Ascending aorta (tissue), 2 donors: ENCODE data around the gene GUCA1C. TPM values are rescaled to one million over a fixed set of nuclear protein-coding genes. Genes with fewer than 3 reads are reported as not detected.

Source experiments
- DNase-seq, 2 donors: peaks; one replicate each; pipeline ENCODE4 v3.0.0-alpha.2; 2019; ENCODE audit warnings: low spot score in 2 of 2
- H3K27ac ChIP-seq, 2 donors: fragments of 200-600 bp; sonication (generic); one replicate each; pipeline ENCODE4 v1.5.1; 2016 to 2017; ENCODE audit warnings: mild to moderate bottlenecking in 1 of 2
- H3K27me3 ChIP-seq: fragments of 200-600 bp; sonication (generic); one replicate; pipeline ENCODE4 v1.5.1; 2017
- H3K36me3 ChIP-seq, 2 donors: fragments of 200-600 bp; sonication (generic); one replicate each; pipeline ENCODE4 v1.5.1; 2016
- H3K4me1 ChIP-seq, 2 donors: fragments of 200-600 bp; sonication (generic); one replicate each; pipeline ENCODE4 v1.5.1; 2016 to 2017; ENCODE audit warnings: mild to moderate bottlenecking in 1 of 2
- H3K4me3 ChIP-seq, 2 donors: fragments of 200-600 bp; sonication (generic); one replicate each; pipeline ENCODE4 v1.5.1; 2016 to 2017; ENCODE audit warnings: mild to moderate bottlenecking in 1 of 2
- H3K9me3 ChIP-seq, 2 donors: fragments of 200-600 bp; sonication (generic); one replicate each; pipeline ENCODE4 v1.5.1; 2016
- intact Hi-C: fragments of 100-400 bp; cut with DNase I; formaldehyde crosslinking; loops from one replicate; pipeline ENCODE4 v1.15.1; 2023
- total RNA-seq: library from RNA; depleted of rRNA; stranded (reverse); fragments of >200 nt; gene quantifications from one replicate; pipeline ENCODE4 v1.1.0, GENCODE V29; 2016
- TF ChIP-seq, protein P1 (sequence below), 3 experiments: fragments of 200-600 bp in 2 of 3; fragments of 450-650 bp in 1 of 3; sonication (generic) in 2 of 3; IDR thresholded peaks; one replicate each; pipeline ENCODE4 v1.5.1; 2016 to 2019; ENCODE audit warnings: antibody characterized with exemption in 3 of 3, mild to moderate bottlenecking in 1 of 3, moderate library complexity in 1 of 3

GUCA1C gene, protein sequence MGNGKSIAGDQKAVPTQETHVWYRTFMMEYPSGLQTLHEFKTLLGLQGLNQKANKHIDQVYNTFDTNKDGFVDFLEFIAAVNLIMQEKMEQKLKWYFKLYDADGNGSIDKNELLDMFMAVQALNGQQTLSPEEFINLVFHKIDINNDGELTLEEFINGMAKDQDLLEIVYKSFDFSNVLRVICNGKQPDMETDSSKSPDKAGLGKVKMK
- total RNA-seq, result not detected

- Histone ChIP-seq H3K4me3 (no peak within 1 kb of the TSS), H3K4me1 (no peaks in the 10 kb centered on the region), H3K27ac (no peak within 1 kb of the TSS), H3K27me3 (no peaks in the 10 kb centered on the region), H3K9me3 (no peaks in the 10 kb centered on the region), H3K36me3 (no peaks in the 10 kb centered on the region)
- intact Hi-C loops, result no loop called here
- TF ChIP-seq, protein P1, sequence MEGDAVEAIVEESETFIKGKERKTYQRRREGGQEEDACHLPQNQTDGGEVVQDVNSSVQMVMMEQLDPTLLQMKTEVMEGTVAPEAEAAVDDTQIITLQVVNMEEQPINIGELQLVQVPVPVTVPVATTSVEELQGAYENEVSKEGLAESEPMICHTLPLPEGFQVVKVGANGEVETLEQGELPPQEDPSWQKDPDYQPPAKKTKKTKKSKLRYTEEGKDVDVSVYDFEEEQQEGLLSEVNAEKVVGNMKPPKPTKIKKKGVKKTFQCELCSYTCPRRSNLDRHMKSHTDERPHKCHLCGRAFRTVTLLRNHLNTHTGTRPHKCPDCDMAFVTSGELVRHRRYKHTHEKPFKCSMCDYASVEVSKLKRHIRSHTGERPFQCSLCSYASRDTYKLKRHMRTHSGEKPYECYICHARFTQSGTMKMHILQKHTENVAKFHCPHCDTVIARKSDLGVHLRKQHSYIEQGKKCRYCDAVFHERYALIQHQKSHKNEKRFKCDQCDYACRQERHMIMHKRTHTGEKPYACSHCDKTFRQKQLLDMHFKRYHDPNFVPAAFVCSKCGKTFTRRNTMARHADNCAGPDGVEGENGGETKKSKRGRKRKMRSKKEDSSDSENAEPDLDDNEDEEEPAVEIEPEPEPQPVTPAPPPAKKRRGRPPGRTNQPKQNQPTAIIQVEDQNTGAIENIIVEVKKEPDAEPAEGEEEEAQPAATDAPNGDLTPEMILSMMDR (IDR thresholded peaks at IDR 0.05), result no peak
- no peak for DNase-seq
These were observed at the start of gene GUCA1C for GRCh38 chr3:108953700-108954099. TSS of gene GUCA1C (minus strand) at chr3:108953879. CDS start at chr3:108953762, 117 bp downstream.

DNA sequence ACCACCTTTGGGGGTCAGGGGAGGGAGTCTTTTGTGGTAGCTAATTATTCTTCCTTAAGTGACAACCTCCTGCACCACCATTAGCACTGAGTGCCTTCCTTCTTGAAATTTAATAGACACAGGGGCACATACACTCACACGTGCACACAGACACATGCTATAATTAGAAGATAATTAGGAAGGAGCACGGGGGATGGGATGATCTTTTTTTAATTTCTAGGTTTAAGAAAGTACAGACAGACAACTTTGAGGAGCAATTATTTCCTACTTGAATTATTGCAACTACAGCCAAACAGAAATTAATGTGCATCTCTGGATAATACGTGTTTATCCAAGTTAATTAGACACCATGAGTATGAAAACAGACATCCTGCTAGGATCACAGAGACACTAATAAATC, 44.8 kb upstream of the GUCA1C start:
- H3K27me3 ChIP-seq, result no peaks in the 10 kb centered on the region
- no peaks in the 10 kb centered on the region for H3K36me3 ChIP-seq
- TF ChIP-seq, protein P1 (IDR thresholded peaks at IDR 0.05), result no peak
- no peak overlapping the region for H3K27ac ChIP-seq
- no peaks in the 10 kb centered on the region for H3K4me1 ChIP-seq
- no peaks in the 10 kb centered on the region for H3K9me3 ChIP-seq
- no peak for DNase-seq
- intact Hi-C loops, result no loop called here
- H3K4me3 ChIP-seq, result no peak overlapping the region

GRCh38 chr3:108985844-108986243, 32.2 kb upstream of the GUCA1C start:
- Histone ChIP-seq H3K36me3 (no peaks in the 10 kb centered on the region), H3K27me3 (no peaks in the 10 kb centered on the region), H3K9me3 (no peaks in the 10 kb centered on the region), H3K4me1 (no peaks in the 10 kb centered on the region), H3K27ac (no peak overlapping the region), H3K4me3 (no peak overlapping the region)
- TF ChIP-seq, protein P1 (IDR thresholded peaks at IDR 0.05), result no peak
- intact Hi-C loops, result no loop called here
- no peak for DNase-seq

- intact Hi-C loops, result no loop called here
- Histone ChIP-seq H3K27me3 (no peaks in the 10 kb centered on the region), H3K9me3 (no peaks in the 10 kb centered on the region), H3K27ac (no peak overlapping the region), H3K4me1 (no peaks in the 10 kb centered on the region), H3K36me3 (no peaks in the 10 kb centered on the region), H3K4me3 (no peak overlapping the region)
- no peak for DNase-seq
- TF ChIP-seq, protein P1 (IDR thresholded peaks at IDR 0.05), result no peak
These were observed 29.4 kb upstream of the GUCA1C start for GRCh38 chr3:108983051-108983450.

GRCh38 chr3:108976058-108976457, 22.4 kb upstream of the GUCA1C start:
- Histone ChIP-seq H3K27ac (no peak overlapping the region), H3K36me3 (no peaks in the 10 kb centered on the region), H3K27me3 (no peaks in the 10 kb centered on the region), H3K9me3 (no peaks in the 10 kb centered on the region), H3K4me1 (no peaks in the 10 kb centered on the region), H3K4me3 (no peak overlapping the region)
- no peak for DNase-seq
- TF ChIP-seq, protein P1 (IDR thresholded peaks at IDR 0.05), result no peak
- intact Hi-C loops, result no loop called here

GRCh38 chr3:108973019-108973418, 19.3 kb upstream of the GUCA1C start:
- no peaks in the 10 kb centered on the region for H3K36me3 ChIP-seq
- H3K4me3 ChIP-seq, result no peak overlapping the region
- no peak for DNase-seq
- no peaks in the 10 kb centered on the region for H3K27me3 ChIP-seq
- TF ChIP-seq, protein P1 (IDR thresholded peaks at IDR 0.05), result no peak
- intact Hi-C loops, result no loop called here
- H3K4me1 ChIP-seq, result no peaks in the 10 kb centered on the region
- no peaks in the 10 kb centered on the region for H3K9me3 ChIP-seq
- H3K27ac ChIP-seq, result no peak overlapping the region
